Chondrocyte (in vitro differentiated cells): ENCODE data around the gene TSPAN12. TPM values are rescaled to one million over a fixed set of nuclear protein-coding genes. Genes with fewer than 3 reads are reported as not detected.

Source experiments
- DNase-seq: peaks from one replicate; pipeline ENCODE4 v3.0.0; 2021; ENCODE audit warnings: mixed read lengths, low spot score
- H3K27ac Mint-ChIP-seq: one replicate; pipeline ENCODE4 v1.8.0; 2021; ENCODE audit warnings: mild to moderate bottlenecking, moderate library complexity, mixed read lengths; ENCODE audit not compliant: unreplicated experiment
- H3K27me3 Mint-ChIP-seq: 2 replicates; pipeline ENCODE4 v1.8.0; 2021; ENCODE audit warnings: low read depth, mixed read lengths
- H3K36me3 Mint-ChIP-seq: 2 replicates; pipeline ENCODE4 v1.8.0; 2021; ENCODE audit warnings: low read depth, mixed read lengths
- H3K4me1 Mint-ChIP-seq: 2 replicates; pipeline ENCODE4 v1.8.0; 2021; ENCODE audit warnings: low read depth, mild to moderate bottlenecking, mixed read lengths
- H3K4me3 Mint-ChIP-seq: one replicate; pipeline ENCODE4 v1.8.0; 2021; ENCODE audit warnings: mild to moderate bottlenecking, moderate library complexity, mixed read lengths; ENCODE audit not compliant: unreplicated experiment
- H3K9me3 Mint-ChIP-seq: 2 replicates; pipeline ENCODE4 v1.8.0; 2021; ENCODE audit warnings: low read depth, mixed read lengths
- CTCF ChIP-seq: fragments of 200-600 bp; sonication (generic); IDR thresholded peaks from 2 replicates; pipeline ENCODE4 v1.5.0; 2021; ENCODE audit warnings: antibody characterized with exemption, mild to moderate bottlenecking, moderate library complexity
- total RNA-seq: library from RNA; stranded (reverse); gene quantifications from 3 replicates; pipeline ENCODE4 v1.2.1, GENCODE V29; 2021

Gene TSPAN12
- total RNA-seq, 1 donor from 2014 or later, result 7.8 TPM

DNA sequence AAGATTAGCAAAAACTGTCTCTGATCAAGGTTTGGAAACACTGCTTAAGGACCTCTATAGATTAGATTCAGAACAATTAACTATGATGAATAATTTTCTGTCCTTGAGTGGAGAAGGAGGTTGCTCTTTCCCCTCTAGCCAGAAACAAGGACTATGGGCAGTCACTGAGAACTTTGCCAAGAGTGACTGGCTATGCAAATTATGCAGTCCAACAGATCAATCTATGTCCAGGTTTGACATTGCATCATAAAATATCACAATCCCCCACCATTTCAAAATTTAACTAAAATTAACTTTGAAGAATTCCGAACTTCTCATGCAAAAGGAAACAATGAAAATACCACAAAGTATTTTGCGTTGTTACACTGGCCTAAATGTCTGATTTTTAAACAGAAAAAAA, 50.6 kb downstream of the TSPAN12 start:
- Mint-ChIP-seq H3K36me3 (no peaks in the 10 kb centered on the region), H3K27me3 (no peaks in the 10 kb centered on the region), H3K4me3 (no peak overlapping the region), H3K9me3 (no peaks in the 10 kb centered on the region), H3K27ac (peak overlapping the region; percentile 68), H3K4me1 (peaks cover 20% of the 10 kb centered on the region)
- no peak for TF ChIP-seq CTCF
- DNase-seq, result no peak

- H3K4me3 Mint-ChIP-seq, result no peak overlapping the region
- no peaks in the 10 kb centered on the region for H3K9me3 Mint-ChIP-seq
- H3K27ac Mint-ChIP-seq, result peak overlapping the region; percentile 68
- no peaks in the 10 kb centered on the region for H3K27me3 Mint-ChIP-seq
- no peaks in the 10 kb centered on the region for H3K36me3 Mint-ChIP-seq
- no peak for TF ChIP-seq CTCF
- DNase-seq, result no peak
- H3K4me1 Mint-ChIP-seq, result peaks cover 20% of the 10 kb centered on the region
Measured at GRCh38 chr7:120806669-120807068, 51.3 kb downstream of the TSPAN12 start.

- H3K27me3 Mint-ChIP-seq, result no peaks in the 10 kb centered on the region
- TF ChIP-seq CTCF, result peak; percentile 97
- no peak for DNase-seq
- H3K27ac Mint-ChIP-seq, result peak overlapping the region; percentile 68
- H3K4me1 Mint-ChIP-seq, result peaks cover 20% of the 10 kb centered on the region
- no peaks in the 10 kb centered on the region for H3K9me3 Mint-ChIP-seq
- no peak overlapping the region for H3K4me3 Mint-ChIP-seq
- no peaks in the 10 kb centered on the region for H3K36me3 Mint-ChIP-seq
Measured at GRCh38 chr7:120805636-120806388, 52.1 kb downstream of the TSPAN12 start.

DNA sequence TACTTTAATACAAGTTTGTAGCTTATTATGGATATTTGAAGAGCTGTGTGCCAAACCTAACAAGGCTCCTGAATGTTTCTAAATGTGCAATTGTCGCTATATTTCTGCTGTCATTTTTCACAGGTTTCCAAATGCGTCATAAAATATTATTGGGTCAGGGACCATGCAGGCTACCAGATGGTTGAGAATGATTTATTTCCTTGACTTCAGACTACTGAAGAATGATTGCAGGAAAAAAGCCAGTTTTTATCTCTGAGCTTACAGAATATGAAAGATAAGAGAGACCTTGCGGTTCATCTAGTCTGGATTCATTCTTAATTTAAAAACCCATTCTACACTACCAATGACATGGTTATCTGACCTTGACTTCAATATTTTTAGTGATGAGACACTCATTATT, 55.2 kb downstream of the TSPAN12 start:
- DNase-seq, result no peak
- Mint-ChIP-seq H3K27me3 (no peaks in the 10 kb centered on the region), H3K4me1 (peaks cover 20% of the 10 kb centered on the region), H3K9me3 (peaks cover 1% of the 10 kb centered on the region), H3K4me3 (no peak overlapping the region), H3K36me3 (peaks cover 4% of the 10 kb centered on the region), H3K27ac (no peak overlapping the region)
- TF ChIP-seq CTCF, result no peak

DNA sequence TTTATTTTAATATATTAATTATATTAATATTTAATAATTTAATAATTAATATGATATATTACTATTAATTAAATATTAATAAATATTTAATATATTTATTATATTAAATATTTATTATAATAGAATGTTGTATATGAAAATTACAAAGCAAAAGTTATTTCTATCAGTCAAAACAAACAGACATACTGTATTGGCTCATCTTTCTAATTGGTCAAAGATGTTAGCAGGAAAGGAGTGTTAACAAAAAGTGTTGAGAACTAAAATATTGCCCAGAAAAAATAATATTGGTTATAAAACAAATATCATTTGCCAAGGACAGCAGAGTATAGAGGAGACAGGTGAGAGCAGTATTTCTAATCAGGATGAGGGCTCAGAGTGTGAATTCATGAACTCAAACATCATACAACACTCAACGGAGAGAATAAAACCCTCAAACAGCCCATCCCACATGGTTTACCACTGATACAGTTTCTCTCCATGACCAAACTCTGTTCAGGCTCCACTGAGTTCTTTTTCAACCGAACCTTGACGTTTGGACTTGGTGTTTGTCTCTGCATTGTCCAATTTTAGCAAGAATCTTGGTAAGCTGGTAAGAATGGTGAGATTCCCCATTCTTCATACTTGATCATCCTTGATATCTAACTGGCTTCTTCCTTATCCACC, 58.0 kb downstream of the TSPAN12 start:
- DNase-seq, result no peak
- Mint-ChIP-seq H3K4me3 (no peak overlapping the region), H3K9me3 (peaks cover 10% of the 10 kb centered on the region), H3K36me3 (peaks cover 12% of the 10 kb centered on the region), H3K27ac (no peak overlapping the region), H3K4me1 (no peaks in the 10 kb centered on the region), H3K27me3 (no peaks in the 10 kb centered on the region)
- no peak for TF ChIP-seq CTCF
